ENCODE results near the gene NDUFB10. TPM values are rescaled to one million over a fixed set of nuclear protein-coding genes. Genes with fewer than 3 reads are reported as not detected.

Gene NDUFB10
- total and polyA plus RNA-seq, 4 donors = 93.9 to 195 (median 133) TPM

DNA sequence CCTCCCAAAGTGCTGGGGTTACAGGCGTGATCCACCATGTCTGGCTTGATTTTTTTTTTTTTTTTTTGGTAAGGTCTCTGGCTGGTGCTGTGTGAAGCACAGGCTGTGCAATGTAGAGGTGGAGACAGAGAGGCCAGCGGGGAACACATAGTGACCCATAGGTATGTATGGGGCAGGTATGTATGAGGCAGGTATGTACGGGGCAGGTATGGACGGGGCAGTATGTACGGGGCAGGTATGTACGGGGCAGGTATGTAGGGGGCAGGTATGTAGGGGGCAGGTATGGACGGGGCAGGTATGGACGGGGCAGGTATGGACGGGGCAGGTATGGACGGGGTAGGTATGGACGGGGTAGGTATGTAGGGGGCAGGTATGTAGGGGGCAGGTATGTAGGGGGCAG, 9.8 kb upstream of the NDUFB10 start:
- no peaks in the 10 kb centered on the region for H3K9me3 ChIP-seq (ENCODE audit: control insufficient read depth in 4 of 4, low read length in 3 of 4)
- 95% methylated on average over 11 of the region's 11 CpGs for WGBS

GRCh38 chr16:1950047-1950446, 9.3 kb upstream of the NDUFB10 start:
- 84% methylated on average over 7 of the region's 7 CpGs for WGBS
- H3K4me1 ChIP-seq (ENCODE audit: control insufficient read depth in 4 of 4, insufficient read depth in 4 of 4, low read length in 3 of 4) = no peaks in the 10 kb centered on the region
- DNase-seq (ENCODE audit: low spot score) = no peak
- no peak overlapping the region for H3K27ac ChIP-seq (ENCODE audit: low read depth in 1 of 2, low read length in 2 of 2)
- H3K9ac ChIP-seq (ENCODE audit: low read depth in 1 of 2, low read length in 2 of 2) = no peak overlapping the region
- no peaks in the 10 kb centered on the region for H3K36me3 ChIP-seq (ENCODE audit: control insufficient read depth in 4 of 4, insufficient read depth in 3 of 4, low read depth in 1 of 4, low read length in 3 of 4)
- H3K9me3 ChIP-seq (ENCODE audit: control insufficient read depth in 4 of 4, low read length in 3 of 4) = no peaks in the 10 kb centered on the region
- H3K4me3 ChIP-seq (ENCODE audit: low read depth in 1 of 3, low read length in 3 of 3) = no peak overlapping the region
- no peaks in the 10 kb centered on the region for H3K27me3 ChIP-seq (ENCODE audit: control insufficient read depth in 4 of 4, insufficient read depth in 4 of 4, low read length in 3 of 4)
- TF ChIP-seq ZBTB33 (IDR thresholded peaks at IDR 0.05) = no peak
- TF ChIP-seq FOXA1 (IDR thresholded peaks at IDR 0.05) = no peak
- no peak for TF ChIP-seq YY1 (IDR thresholded peaks at IDR 0.05)
- no peak for TF ChIP-seq EGR1 (IDR thresholded peaks at IDR 0.05; ENCODE audit: low read depth in 2 of 2)
- no peak for TF ChIP-seq HNF4G (IDR thresholded peaks at IDR 0.05)
- no peak for TF ChIP-seq JUND (IDR thresholded peaks at IDR 0.05)
- TF ChIP-seq SP1 (IDR thresholded peaks at IDR 0.05) = no peak
- TF ChIP-seq, protein P1, sequence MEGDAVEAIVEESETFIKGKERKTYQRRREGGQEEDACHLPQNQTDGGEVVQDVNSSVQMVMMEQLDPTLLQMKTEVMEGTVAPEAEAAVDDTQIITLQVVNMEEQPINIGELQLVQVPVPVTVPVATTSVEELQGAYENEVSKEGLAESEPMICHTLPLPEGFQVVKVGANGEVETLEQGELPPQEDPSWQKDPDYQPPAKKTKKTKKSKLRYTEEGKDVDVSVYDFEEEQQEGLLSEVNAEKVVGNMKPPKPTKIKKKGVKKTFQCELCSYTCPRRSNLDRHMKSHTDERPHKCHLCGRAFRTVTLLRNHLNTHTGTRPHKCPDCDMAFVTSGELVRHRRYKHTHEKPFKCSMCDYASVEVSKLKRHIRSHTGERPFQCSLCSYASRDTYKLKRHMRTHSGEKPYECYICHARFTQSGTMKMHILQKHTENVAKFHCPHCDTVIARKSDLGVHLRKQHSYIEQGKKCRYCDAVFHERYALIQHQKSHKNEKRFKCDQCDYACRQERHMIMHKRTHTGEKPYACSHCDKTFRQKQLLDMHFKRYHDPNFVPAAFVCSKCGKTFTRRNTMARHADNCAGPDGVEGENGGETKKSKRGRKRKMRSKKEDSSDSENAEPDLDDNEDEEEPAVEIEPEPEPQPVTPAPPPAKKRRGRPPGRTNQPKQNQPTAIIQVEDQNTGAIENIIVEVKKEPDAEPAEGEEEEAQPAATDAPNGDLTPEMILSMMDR (IDR thresholded peaks at IDR 0.05; ENCODE audit: low read depth, low read length, missing input control) = no peak
- TF ChIP-seq MAX (IDR thresholded peaks at IDR 0.05) = no peak
- TF ChIP-seq NR2F2 (IDR thresholded peaks at IDR 0.05) = no peak
- no peak for TF ChIP-seq TAF1 (conservative IDR thresholded peaks at IDR 0.05)
- TF ChIP-seq HNF4A (conservative IDR thresholded peaks at IDR 0.05) = no peak
- TF ChIP-seq, protein P2, sequence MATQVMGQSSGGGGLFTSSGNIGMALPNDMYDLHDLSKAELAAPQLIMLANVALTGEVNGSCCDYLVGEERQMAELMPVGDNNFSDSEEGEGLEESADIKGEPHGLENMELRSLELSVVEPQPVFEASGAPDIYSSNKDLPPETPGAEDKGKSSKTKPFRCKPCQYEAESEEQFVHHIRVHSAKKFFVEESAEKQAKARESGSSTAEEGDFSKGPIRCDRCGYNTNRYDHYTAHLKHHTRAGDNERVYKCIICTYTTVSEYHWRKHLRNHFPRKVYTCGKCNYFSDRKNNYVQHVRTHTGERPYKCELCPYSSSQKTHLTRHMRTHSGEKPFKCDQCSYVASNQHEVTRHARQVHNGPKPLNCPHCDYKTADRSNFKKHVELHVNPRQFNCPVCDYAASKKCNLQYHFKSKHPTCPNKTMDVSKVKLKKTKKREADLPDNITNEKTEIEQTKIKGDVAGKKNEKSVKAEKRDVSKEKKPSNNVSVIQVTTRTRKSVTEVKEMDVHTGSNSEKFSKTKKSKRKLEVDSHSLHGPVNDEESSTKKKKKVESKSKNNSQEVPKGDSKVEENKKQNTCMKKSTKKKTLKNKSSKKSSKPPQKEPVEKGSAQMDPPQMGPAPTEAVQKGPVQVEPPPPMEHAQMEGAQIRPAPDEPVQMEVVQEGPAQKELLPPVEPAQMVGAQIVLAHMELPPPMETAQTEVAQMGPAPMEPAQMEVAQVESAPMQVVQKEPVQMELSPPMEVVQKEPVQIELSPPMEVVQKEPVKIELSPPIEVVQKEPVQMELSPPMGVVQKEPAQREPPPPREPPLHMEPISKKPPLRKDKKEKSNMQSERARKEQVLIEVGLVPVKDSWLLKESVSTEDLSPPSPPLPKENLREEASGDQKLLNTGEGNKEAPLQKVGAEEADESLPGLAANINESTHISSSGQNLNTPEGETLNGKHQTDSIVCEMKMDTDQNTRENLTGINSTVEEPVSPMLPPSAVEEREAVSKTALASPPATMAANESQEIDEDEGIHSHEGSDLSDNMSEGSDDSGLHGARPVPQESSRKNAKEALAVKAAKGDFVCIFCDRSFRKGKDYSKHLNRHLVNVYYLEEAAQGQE (IDR thresholded peaks at IDR 0.05) = no peak

More for the DNA sequence above, 9.8 kb upstream of the NDUFB10 start:
- no peak overlapping the region for H3K9ac ChIP-seq (ENCODE audit: low read depth in 1 of 2, low read length in 2 of 2)
- TF ChIP-seq YY1 (IDR thresholded peaks at IDR 0.05) = no peak
- TF ChIP-seq JUND (IDR thresholded peaks at IDR 0.05) = no peak
- TF ChIP-seq RXRA (IDR thresholded peaks at IDR 0.05) = no peak
- TF ChIP-seq, protein P3, sequence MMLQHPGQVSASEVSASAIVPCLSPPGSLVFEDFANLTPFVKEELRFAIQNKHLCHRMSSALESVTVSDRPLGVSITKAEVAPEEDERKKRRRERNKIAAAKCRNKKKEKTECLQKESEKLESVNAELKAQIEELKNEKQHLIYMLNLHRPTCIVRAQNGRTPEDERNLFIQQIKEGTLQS (IDR thresholded peaks at IDR 0.05) = no peak
- no peak for TF ChIP-seq SP1 (IDR thresholded peaks at IDR 0.05)
- TF ChIP-seq, protein P1 (IDR thresholded peaks at IDR 0.05; ENCODE audit: low read depth, low read length, missing input control) = no peak
- no peak for TF ChIP-seq ZBTB33 (IDR thresholded peaks at IDR 0.05)
- no peak for TF ChIP-seq FOXA1 (IDR thresholded peaks at IDR 0.05)
- no peak for TF ChIP-seq NR2F2 (IDR thresholded peaks at IDR 0.05)
- no peak for TF ChIP-seq EGR1 (IDR thresholded peaks at IDR 0.05; ENCODE audit: low read depth in 2 of 2)
- TF ChIP-seq TAF1 (conservative IDR thresholded peaks at IDR 0.05) = no peak
- no peak overlapping the region for H3K27ac ChIP-seq (ENCODE audit: low read depth in 1 of 2, low read length in 2 of 2)
- no peak overlapping the region for H3K4me3 ChIP-seq (ENCODE audit: low read depth in 1 of 3, low read length in 3 of 3)
- DNase-seq (ENCODE audit: low spot score) = no peak
- no peaks in the 10 kb centered on the region for H3K27me3 ChIP-seq (ENCODE audit: control insufficient read depth in 4 of 4, insufficient read depth in 4 of 4, low read length in 3 of 4)
- H3K4me1 ChIP-seq (ENCODE audit: control insufficient read depth in 4 of 4, insufficient read depth in 4 of 4, low read length in 3 of 4) = no peaks in the 10 kb centered on the region
- H3K36me3 ChIP-seq (ENCODE audit: control insufficient read depth in 4 of 4, insufficient read depth in 3 of 4, low read depth in 1 of 4, low read length in 3 of 4) = no peaks in the 10 kb centered on the region
